Measurements from ENCODE around the gene ZNF562.
A peak's percentile ranks its signal among the peaks of the same experiment; 100 is the strongest.

ZNF562 gene

GRCh38 chr19:9674663-9675357 lies at the start of gene ZNF562:
ZNF562 (minus strand) TSS chr19:9675100; CDS start chr19:9660744, 14,356 bp downstream.
- Histone ChIP-seq H3K36me3 (replicated peaks; ENCODE audit: insufficient read depth, low read length) (0 out of 2 replicates have a peak, but pooled peaks cover 8% of the 10 kb centered on the region), H2AFZ (ENCODE audit: low read length) (peak within 1 kb of the TSS; percentile 85), H3F3A (ENCODE audit: insufficient read depth, low read length) (no peaks in the 10 kb centered on the region; the same call in 1 of the 2 replicates), H3K9me2 (replicated peaks; ENCODE audit: insufficient read depth, low read length) (no peaks in the 10 kb centered on the region), H3K4me2 (ENCODE audit: low read depth, low read length) (peak within 1 kb of the TSS; percentile 62), H3K4me1 (ENCODE audit: low read length) (no peaks in the 10 kb centered on the region), H3K9me3 (replicated peaks; ENCODE audit: insufficient read depth, low read length) (no peaks in the 10 kb centered on the region), H3K79me2 (ENCODE audit: low read length) (peaks cover 50% of the 10 kb centered on the region), H4K20me1 (ENCODE audit: insufficient read depth, low read length) (no peaks in the 10 kb centered on the region), H3K4me3 (ENCODE audit: low read length) (peak within 1 kb of the TSS; percentile 84), H3K27me3 (replicated peaks; ENCODE audit: insufficient read depth, low read length) (no peaks in the 10 kb centered on the region), H3K27ac (ENCODE audit: low read length) (peak within 1 kb of the TSS; percentile 69; the same call in 1 of the 2 replicates), H3K9ac (ENCODE audit: low read length) (peak within 1 kb of the TSS; percentile 83)
- TF ChIP-seq EZH2phosphoT487 (IDR thresholded peaks at IDR 0.05; ENCODE audit: low read length), result no peak
- TF ChIP-seq, protein P1, sequence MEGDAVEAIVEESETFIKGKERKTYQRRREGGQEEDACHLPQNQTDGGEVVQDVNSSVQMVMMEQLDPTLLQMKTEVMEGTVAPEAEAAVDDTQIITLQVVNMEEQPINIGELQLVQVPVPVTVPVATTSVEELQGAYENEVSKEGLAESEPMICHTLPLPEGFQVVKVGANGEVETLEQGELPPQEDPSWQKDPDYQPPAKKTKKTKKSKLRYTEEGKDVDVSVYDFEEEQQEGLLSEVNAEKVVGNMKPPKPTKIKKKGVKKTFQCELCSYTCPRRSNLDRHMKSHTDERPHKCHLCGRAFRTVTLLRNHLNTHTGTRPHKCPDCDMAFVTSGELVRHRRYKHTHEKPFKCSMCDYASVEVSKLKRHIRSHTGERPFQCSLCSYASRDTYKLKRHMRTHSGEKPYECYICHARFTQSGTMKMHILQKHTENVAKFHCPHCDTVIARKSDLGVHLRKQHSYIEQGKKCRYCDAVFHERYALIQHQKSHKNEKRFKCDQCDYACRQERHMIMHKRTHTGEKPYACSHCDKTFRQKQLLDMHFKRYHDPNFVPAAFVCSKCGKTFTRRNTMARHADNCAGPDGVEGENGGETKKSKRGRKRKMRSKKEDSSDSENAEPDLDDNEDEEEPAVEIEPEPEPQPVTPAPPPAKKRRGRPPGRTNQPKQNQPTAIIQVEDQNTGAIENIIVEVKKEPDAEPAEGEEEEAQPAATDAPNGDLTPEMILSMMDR (IDR thresholded peaks at IDR 0.05; ENCODE audit: low read length), result no peak
- TF ChIP-seq EZH2 (optimal IDR thresholded peaks at IDR 0.05; ENCODE audit: low read depth, low read length), result no peak
- peak; percentile 84 for DNase-seq

GRCh38 chr19:9724157-9724556 lies 49.3 kb upstream of the ZNF562 start:
- no peaks in the 10 kb centered on the region for H3K9me2 ChIP-seq (replicated peaks; ENCODE audit: insufficient read depth, low read length)
- H3K4me1 ChIP-seq (ENCODE audit: low read length), result no peaks in the 10 kb centered on the region
- H3F3A ChIP-seq (ENCODE audit: insufficient read depth, low read length), result no peaks in the 10 kb centered on the region
- no peak overlapping the region for H3K27ac ChIP-seq (ENCODE audit: low read length)
- no peaks in the 10 kb centered on the region for H3K36me3 ChIP-seq (replicated peaks; ENCODE audit: insufficient read depth, low read length)
- no peak overlapping the region for H3K4me2 ChIP-seq (ENCODE audit: low read depth, low read length)
- H4K20me1 ChIP-seq (ENCODE audit: insufficient read depth, low read length), result no peaks in the 10 kb centered on the region
- no peak overlapping the region for H3K9ac ChIP-seq (ENCODE audit: low read length)
- no peak overlapping the region for H3K4me3 ChIP-seq (ENCODE audit: low read length)
- no peaks in the 10 kb centered on the region for H3K27me3 ChIP-seq (replicated peaks; ENCODE audit: insufficient read depth, low read length)
- DNase-seq, result no peak
- H3K9me3 ChIP-seq (replicated peaks; ENCODE audit: insufficient read depth, low read length), result no peaks in the 10 kb centered on the region
- H2AFZ ChIP-seq (ENCODE audit: low read length), result no peak overlapping the region
- no peak for TF ChIP-seq EZH2phosphoT487 (IDR thresholded peaks at IDR 0.05; ENCODE audit: low read length)
- TF ChIP-seq, protein P1 (IDR thresholded peaks at IDR 0.05; ENCODE audit: low read length), result no peak
- TF ChIP-seq EZH2 (optimal IDR thresholded peaks at IDR 0.05; ENCODE audit: low read depth, low read length), result no peak
- no peaks in the 10 kb centered on the region for H3K79me2 ChIP-seq (ENCODE audit: low read length)

- Histone ChIP-seq H4K20me1 (ENCODE audit: insufficient read depth, low read length) (no peaks in the 10 kb centered on the region), H3F3A (ENCODE audit: insufficient read depth, low read length) (no peaks in the 10 kb centered on the region), H3K27me3 (replicated peaks; ENCODE audit: insufficient read depth, low read length) (no peaks in the 10 kb centered on the region), H3K9me2 (replicated peaks; ENCODE audit: insufficient read depth, low read length) (no peaks in the 10 kb centered on the region), H3K79me2 (ENCODE audit: low read length) (no peaks in the 10 kb centered on the region), H3K9ac (ENCODE audit: low read length) (no peak overlapping the region), H2AFZ (ENCODE audit: low read length) (no peak overlapping the region), H3K4me1 (ENCODE audit: low read length) (no peaks in the 10 kb centered on the region), H3K36me3 (replicated peaks; ENCODE audit: insufficient read depth, low read length) (no peaks in the 10 kb centered on the region), H3K27ac (ENCODE audit: low read length) (no peak overlapping the region), H3K4me2 (ENCODE audit: low read depth, low read length) (no peak overlapping the region), H3K4me3 (ENCODE audit: low read length) (no peak overlapping the region), H3K9me3 (replicated peaks; ENCODE audit: insufficient read depth, low read length) (no peaks in the 10 kb centered on the region)
- TF ChIP-seq, protein P1 (IDR thresholded peaks at IDR 0.05; ENCODE audit: low read length), result no peak
- no peak for TF ChIP-seq EZH2 (optimal IDR thresholded peaks at IDR 0.05; ENCODE audit: low read depth, low read length)
- no peak for TF ChIP-seq EZH2phosphoT487 (IDR thresholded peaks at IDR 0.05; ENCODE audit: low read length)
- no peak for DNase-seq
Observed at GRCh38 chr19:9721861-9722260, 47.0 kb upstream of the ZNF562 start.
